HL-60/S4 treated with phorbol 12-myristate 13-acetate at 8.2 ng/mL for 4 days and 3 days (cell line): Measurements from ENCODE around the gene ZNF45.
"Not testable (repeated sequence)": the region's sequence is repeated elsewhere in the genome, so short reads cannot be mapped to it uniquely, and the experiment has no call there.

Source experiments
- in situ Hi-C: fragments of 300-500 bp; cut with MboI; formaldehyde crosslinking; loops from 2 replicates; pipeline ENCODE4 v1.15.0; 2022; ENCODE audit warnings: low sequenced_read_pairs

ZNF45 gene

DNA sequence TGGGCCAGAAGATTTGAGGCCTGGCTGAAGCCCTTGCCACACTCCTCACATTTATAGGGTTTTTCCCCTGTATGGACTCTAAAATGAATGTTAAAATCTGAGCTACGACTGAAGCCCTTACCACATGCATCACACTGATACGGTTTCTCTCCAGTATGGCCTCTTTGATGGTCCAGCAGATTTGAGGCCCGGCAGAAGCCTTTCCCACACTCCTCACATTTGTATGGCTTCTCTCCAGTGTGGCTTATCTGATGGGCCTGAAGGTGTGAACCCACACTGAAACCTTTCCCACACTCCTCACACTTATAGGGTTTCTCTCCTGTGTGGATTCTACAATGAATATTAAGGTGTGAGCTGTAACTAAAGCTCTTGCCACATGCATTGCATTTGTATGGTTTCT, 21.0 kb downstream of the ZNF45 start:
- in situ Hi-C loops = no loop called here

DNA sequence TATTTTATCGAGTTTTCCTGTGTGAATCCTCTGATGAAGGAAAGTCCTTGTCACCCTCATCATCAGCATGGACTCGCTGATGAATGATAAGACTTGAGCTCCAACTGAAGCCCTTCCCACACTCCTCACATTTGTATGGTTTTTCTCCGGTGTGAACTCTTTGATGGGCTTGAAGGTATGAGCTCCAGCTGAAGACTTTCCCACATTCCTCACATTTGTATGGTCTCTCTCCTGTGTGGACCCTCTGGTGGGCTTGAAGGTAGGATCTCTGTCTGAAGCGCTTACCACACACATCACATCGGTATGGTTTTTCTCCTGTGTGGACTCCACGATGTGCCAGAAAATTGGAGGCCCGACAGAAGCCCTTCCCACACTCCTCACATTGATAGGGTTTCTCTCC, 21.7 kb downstream of the ZNF45 start:
- in situ Hi-C loops = no loop called here

DNA sequence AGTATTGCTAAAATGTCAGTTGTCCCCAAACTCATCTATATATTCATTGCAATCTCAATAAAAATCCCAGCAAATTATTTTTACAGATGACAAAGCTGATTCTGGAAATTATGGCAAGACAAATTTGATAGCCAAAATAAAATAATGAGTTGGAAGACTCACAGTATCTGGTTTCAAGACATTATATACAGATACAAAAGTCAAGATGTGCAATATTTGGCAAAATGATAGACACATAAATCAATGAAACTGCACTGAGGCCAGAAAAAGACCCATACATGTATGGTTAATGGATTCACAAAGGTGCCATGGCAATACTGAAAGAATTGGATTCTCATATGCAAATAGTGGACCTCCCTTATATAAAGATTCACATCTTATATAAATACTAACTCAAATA, 24.2 kb downstream of the ZNF45 start:
- in situ Hi-C loops = no loop called here

DNA sequence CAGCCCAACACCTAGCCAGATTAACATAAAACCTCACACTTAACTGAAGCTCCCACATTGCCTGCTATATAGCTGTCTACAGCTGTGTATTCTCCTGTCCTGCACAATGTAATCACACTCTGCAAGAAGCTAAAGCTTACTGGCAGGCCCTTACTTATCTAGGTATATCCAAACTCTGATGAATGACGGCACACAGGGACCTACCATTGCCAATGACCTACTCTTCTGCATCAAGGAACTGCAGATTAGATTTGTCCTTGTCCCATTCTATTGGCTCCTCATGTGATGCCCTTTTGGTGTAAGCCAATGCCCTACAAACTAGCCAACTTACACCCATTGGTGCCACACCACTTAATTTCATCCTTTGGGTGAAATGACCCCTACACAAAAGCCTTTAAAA, 26.4 kb downstream of the ZNF45 start:
- in situ Hi-C loops = no loop called here

DNA sequence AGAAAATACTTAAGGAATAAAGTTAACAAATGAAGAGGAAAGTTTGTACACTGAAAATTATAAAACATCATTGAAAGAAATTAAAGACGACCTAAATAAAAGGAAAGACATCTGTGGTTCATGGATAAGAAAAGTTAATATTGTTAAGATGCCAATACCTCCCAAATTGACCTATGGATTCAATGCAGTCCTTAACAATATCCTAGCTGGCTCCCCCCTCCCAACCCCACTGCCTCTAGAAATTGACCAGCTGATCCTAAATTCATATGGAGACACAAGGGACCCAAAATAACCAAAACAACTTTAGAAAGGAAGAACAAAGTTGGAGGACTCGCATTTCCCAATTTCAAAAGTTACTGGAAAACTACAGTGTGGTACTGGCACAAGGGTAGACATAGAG, 28.3 kb downstream of the ZNF45 start:
- in situ Hi-C loops = no loop called here

DNA sequence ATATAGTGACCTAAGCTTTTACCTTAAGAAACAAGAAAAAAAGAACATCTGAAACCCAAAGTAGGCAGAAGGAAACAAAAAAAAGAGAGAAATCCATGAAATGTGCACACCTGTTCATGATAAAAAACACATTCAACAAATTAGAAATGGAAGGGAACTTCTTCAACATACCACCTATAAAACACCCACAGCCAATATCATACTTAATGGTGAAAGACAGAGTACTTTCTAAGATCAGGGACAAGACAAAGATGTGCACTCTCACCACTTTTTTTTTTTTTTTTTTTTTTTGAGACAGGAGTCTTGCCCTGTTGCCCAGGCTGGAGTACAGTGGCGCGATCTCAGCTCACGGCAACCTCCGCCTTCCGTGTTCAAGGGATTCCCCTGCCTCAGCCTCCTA, 29.2 kb downstream of the ZNF45 start:
- in situ Hi-C loops = no loop called here

DNA sequence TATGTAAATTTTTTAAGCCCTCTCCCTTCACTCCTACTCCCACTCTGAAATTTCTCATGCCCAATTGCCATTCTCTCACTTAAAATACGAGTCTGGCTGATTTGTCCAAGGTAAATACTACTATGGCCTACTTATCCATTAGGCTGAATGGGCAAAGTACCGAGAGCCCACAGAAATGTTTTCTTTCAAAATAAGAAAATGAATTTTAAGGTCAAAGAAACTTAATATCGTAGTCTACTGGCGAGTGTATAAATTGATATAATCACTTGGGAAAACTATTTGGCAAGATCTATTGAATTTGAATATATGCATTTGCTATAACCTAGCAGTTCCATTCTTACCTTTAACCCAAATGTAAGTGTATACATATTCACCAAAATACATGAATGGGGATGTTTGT, 32.7 kb downstream of the ZNF45 start:
- in situ Hi-C loops = no loop called here

DNA sequence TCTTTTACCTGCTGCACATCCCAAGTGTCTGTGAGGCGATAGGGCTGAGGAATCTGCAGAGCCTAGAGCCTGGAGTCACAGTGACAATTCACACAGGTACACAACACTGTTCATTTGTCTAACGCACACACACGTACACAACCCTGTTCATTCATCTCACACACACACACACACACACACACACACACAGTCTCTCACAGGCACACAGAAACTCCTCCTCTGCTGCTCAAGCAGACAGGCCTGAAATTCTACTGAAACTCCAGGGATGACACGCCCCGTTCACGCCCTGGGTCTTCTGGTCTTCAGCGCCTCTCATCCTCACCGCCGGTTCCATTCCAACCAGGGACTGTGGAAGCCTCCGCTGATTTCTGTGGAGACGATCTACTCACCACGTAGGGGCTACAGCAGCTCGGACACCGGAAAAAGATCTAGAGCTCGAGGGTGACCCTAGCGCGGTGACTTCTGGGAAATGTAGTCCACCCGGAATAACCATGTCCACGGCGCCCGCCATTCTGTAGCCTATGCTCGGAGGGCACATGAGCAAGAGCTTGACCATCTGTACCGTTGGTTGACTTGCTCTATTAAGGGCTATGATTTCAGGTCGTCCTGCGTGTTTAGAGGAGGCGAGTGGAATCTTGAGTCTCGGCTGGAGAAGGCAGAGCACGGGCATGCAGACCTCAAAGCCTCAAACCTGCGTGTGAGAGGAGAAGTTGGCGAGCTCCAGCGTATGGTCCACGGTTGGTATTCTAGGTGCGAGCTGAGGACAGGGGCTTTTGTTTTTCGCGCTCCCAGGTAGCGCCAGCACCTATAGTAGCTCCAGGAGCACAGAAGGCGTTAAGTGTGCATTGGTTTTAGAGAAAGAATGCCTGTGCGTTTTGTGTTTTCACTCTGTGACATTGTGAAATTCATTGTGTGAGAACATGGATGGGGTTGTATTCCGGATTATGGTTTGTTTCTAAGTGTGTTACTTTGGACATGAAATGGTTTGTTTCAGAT, 33.4 kb downstream of the ZNF45 start:
- in situ Hi-C loops = no loop called here

DNA sequence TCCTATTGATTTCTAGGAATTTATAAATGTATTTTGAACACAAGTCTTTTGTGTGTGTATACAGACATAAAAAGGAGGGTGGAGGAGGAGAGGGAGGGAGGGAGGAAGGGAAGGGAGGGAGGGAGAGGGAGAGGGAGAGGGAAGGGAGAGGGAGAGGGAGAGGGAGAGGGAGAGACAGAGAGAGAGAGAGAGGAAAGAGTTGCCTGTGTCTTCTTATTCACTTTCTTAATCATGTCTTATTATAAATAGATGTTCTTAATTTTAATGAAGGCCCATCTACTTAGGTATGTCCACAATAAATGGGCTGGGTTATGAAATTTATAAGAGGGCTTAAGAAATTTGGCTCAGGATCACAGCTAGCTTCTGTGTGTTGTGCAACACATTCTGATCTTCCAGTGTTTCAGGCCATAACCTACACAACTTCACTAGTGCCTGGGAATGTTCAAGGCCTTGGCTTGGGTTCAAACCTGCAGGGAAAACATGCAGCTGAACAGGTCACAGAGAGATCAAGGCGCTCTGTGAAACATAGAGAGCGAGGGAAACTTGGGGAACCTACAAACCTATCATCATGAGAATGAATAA, 39.3 kb downstream of the ZNF45 start:
- in situ Hi-C loops = no loop called here

DNA sequence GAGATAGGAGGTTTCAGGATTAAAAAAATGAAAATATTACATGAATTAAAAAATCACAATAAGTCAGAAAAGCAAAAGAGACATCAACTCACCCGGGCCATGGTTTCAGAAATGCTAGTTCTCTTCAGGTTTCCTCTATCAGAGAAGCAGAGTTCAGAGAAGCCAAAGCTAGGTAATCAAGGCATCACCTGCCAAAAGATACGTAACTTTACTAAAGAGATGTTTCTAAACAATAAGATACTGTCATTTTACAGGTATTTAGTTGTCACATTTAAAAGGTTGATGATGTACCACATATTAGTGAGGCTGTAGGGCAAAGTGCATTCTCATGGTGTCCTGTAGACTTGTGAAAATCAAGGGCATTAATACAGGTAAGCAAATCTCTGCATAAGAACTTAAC, 51.2 kb downstream of the ZNF45 start, which contains the start of gene ZNF404:
TSS of gene ZNF404 (minus strand) at position 101 of the 400 bp plus-strand sequence.
- in situ Hi-C loops = no loop called here

DNA sequence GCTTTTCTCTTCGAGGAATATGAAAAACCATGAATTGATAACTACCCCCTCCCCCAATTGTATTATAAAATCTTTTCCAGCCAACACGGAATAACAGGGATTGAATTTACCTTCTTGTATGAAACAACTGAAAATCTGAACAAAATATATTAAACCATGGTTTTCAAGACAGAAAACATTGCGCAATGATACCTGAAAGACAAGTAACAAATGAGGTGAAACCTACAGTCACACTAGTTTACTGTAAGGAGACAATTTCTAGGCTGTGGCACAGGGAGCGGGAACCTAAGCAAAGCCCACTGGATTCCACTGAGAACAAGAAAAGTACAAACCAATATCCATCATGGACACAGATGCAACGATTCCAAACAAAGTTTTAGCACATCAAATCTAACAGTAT, 54.6 kb downstream of the ZNF45 start:
- in situ Hi-C loops = no loop called here

DNA sequence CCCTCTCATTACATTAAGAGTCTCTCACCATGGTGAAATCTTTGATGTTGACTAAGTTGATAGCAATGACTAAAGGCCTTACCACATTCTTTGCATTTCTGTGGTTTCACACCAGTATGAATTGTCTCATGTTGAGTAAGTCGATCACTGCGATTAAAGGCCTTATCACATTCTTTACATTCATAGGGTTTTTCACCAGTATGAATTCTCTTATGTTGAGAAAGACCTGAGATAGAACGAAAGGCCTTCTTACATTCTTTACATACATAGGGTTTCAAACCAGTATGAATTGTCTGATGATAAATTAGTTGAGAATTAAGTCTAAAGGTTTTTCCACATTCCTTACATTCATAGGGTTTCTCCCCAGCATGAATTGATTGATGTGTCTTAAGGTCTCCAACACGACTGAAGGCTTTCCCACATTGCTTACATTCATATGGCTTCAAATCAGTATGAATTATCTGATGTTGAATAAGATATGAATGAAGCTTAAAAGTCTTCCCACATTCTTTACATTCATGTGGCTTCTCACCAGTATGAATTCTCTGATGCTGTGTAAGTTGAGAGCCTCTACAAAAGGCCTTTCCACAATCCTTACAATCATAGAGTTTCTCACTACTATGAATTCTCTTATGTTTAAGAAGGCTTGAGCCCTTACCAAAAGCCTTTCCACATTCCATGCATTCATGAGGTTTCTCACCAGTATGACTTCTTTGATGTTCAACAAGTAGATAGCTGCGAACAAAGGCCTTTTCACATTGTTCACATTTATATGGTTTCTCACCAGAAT, 62.3 kb downstream of the ZNF45 start:
- in situ Hi-C loops = no loop called here

DNA sequence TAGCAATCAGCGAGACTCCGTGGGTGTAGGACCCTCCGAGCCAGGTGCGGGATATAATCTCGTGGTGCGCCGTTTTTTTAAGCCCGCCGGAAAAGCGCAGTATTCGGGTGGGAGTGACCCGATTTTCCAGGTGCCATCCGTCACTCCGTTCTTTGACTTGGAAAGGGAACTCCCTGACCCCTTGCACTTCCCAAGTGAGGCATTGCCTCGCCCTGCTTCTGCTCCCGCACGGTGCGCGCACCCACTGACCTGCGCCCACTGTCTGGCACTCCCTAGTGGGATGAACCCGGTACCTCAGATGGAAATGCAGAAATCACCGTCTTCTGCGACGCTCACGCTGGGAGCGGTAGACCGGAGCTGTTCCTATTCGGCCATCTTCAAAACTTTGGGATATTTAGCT, 68.2 kb downstream of the ZNF45 start:
- in situ Hi-C loops = not testable (repeated sequence)
